OCI-LY7 (cell line): ENCODE measurements around the gene PRSS50. TPM values are rescaled to one million over a fixed set of nuclear protein-coding genes. Genes with fewer than 3 reads are reported as not detected.
"Not testable (repeated sequence)": the region's sequence is repeated elsewhere in the genome, so short reads cannot be mapped to it uniquely, and the experiment has no call there.

ENCODE experiments used
- BruUV-seq: library from RNA; stranded (reverse); fragments of 400-500 nt; replicated peaks from 2 replicates; lab custom pipeline; 2021; lab: Mats Ljungman, UMichigan
- CTCF ChIA-PET: fragments of 300-600 bp; sonication (Branson Sonifier 250); formaldehyde crosslinking; loops from one replicate; lab custom pipeline; 2022; ENCODE audit warnings: antibody characterized with exemption; ENCODE audit not compliant: unreplicated experiment; lab: Charles Lee
- POLR2A ChIA-PET: fragments of 300-600 bp; sonication (Branson Sonifier 250); formaldehyde crosslinking; loops from one replicate; lab custom pipeline; 2022; ENCODE audit warnings: antibody characterized with exemption; lab: Charles Lee
- DNase-seq: peaks from one replicate; pipeline ENCODE4 v3.0.0-alpha.2; 2015; ENCODE audit warnings: low spot score
- H2AFZ ChIP-seq: fragments of 200-600 bp; sonication (generic), shearing (Covaris generic); 2 replicates; pipeline ENCODE4 v1.6.1; 2014; ENCODE audit warnings: mild to moderate bottlenecking, antibody characterized with exemption, low read length, moderate library complexity
- H3K27ac ChIP-seq: fragments of 200-600 bp; sonication (generic); 2 replicates; pipeline ENCODE4 v1.5.1; 2014; ENCODE audit warnings: mixed run types, low read depth, mild to moderate bottlenecking, moderate library complexity, low read length, inconsistent platforms; ENCODE audit not compliant: poor library complexity, severe bottlenecking
- H3K36me3 ChIP-seq: fragments of 200-600 bp; sonication (generic); 2 replicates; pipeline ENCODE4 v1.6.1; 2014; ENCODE audit warnings: mild to moderate bottlenecking, antibody characterized with exemption, low read length, moderate library complexity, mixed read lengths; ENCODE audit not compliant: insufficient read depth
- H3K4me1 ChIP-seq: fragments of 200-600 bp; sonication (generic); 2 replicates; pipeline ENCODE4 v1.5.1; 2014; ENCODE audit warnings: mild to moderate bottlenecking, low read length; ENCODE audit not compliant: insufficient read depth, poor library complexity, severe bottlenecking
- H3K4me2 ChIP-seq: fragments of 200-600 bp; sonication (generic); 2 replicates; pipeline ENCODE4 v1.6.1; 2014; ENCODE audit warnings: mild to moderate bottlenecking, low read length
- H3K4me3 ChIP-seq: fragments of 200-600 bp; sonication (generic); 2 replicates; pipeline ENCODE4 v1.5.1; 2014; ENCODE audit warnings: mild to moderate bottlenecking, low read depth, low read length; ENCODE audit not compliant: poor library complexity, severe bottlenecking
- H3K79me2 ChIP-seq: fragments of 200-600 bp; sonication (generic); 2 replicates; pipeline ENCODE4 v1.6.1; 2016; ENCODE audit warnings: low read depth, mild to moderate bottlenecking, low read length, moderate library complexity, mixed read lengths; ENCODE audit not compliant: insufficient read depth
- H3K9me2 ChIP-seq: fragments of 200-600 bp; sonication (generic); 2 replicates; pipeline ENCODE4 v1.6.1; 2016; ENCODE audit warnings: mild to moderate bottlenecking, low read length, mixed read lengths; ENCODE audit not compliant: insufficient read depth
- H3K9me3 ChIP-seq: fragments of 200-600 bp; sonication (generic); 2 replicates; pipeline ENCODE4 v1.6.1; 2014; ENCODE audit warnings: mild to moderate bottlenecking, mixed run types, low read length, mixed read lengths
- H4K20me1 ChIP-seq: fragments of 200-600 bp; sonication (generic); 2 replicates; pipeline ENCODE4 v1.6.1; 2014; ENCODE audit warnings: mild to moderate bottlenecking, antibody characterized with exemption, low read length, moderate library complexity, mixed read lengths; ENCODE audit not compliant: insufficient read depth
- EZH2phosphoT487 ChIP-seq: fragments of 200-600 bp; sonication (generic); IDR thresholded peaks from 2 replicates; pipeline ENCODE4 v1.6.1; 2018; ENCODE audit warnings: low read depth, borderline replicate concordance, mild to moderate bottlenecking, mixed run types, antibody characterized with exemption, low read length, moderate library complexity, mixed read lengths
- intact Hi-C: fragments of 100-400 bp; cut with micrococcal nuclease; formaldehyde crosslinking; loops from one replicate; pipeline ENCODE4 v1.10.0; 2022; ENCODE audit not compliant: unreplicated experiment
- total RNA-seq, 2 experiments: library from RNA; depleted of rRNA in 1 of 2; stranded (reverse); fragments of >200 nt in 1 of 2; shearing (Covaris generic) in 1 of 2; gene quantifications; 2 replicates each; pipeline ENCODE4 v1.2.3, GENCODE V29; 2014 to 2022
- TF ChIP-seq, protein P1 (sequence below): fragments of 200-600 bp; sonication (generic); conservative IDR thresholded peaks from 2 replicates; pipeline ENCODE4 v1.5.1; 2014; ENCODE audit warnings: mild to moderate bottlenecking, antibody characterized with exemption, low read length, moderate library complexity, mixed read lengths

PRSS50 gene
- total RNA-seq, 2 experiments from 2014 or later, result not detected

DNA sequence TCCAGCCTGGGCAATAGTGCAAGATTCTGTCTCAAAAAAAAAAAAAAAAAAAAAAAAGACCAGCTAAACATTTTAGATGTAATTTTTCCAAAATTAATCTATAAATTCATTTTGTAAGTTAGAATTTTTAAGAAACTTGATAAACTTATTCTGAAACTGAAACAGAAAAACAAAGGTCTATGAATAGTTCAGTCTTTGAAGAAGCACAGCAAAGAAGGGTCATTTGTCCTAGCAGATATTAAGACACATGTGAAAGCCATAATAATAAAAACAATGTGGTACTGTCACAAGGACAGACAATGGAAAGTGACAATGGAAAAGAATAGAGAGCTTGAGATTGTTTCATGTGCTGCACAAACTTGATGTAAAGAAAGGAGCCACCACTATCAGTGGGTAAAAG is 29.0 kb upstream of the PRSS50 start:
- no peak for TF ChIP-seq EZH2phosphoT487
- TF ChIP-seq, protein P1, sequence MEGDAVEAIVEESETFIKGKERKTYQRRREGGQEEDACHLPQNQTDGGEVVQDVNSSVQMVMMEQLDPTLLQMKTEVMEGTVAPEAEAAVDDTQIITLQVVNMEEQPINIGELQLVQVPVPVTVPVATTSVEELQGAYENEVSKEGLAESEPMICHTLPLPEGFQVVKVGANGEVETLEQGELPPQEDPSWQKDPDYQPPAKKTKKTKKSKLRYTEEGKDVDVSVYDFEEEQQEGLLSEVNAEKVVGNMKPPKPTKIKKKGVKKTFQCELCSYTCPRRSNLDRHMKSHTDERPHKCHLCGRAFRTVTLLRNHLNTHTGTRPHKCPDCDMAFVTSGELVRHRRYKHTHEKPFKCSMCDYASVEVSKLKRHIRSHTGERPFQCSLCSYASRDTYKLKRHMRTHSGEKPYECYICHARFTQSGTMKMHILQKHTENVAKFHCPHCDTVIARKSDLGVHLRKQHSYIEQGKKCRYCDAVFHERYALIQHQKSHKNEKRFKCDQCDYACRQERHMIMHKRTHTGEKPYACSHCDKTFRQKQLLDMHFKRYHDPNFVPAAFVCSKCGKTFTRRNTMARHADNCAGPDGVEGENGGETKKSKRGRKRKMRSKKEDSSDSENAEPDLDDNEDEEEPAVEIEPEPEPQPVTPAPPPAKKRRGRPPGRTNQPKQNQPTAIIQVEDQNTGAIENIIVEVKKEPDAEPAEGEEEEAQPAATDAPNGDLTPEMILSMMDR, result no peak
- Histone ChIP-seq H3K4me3 (no peak overlapping the region), H3K36me3 (no peaks in the 10 kb centered on the region), H3K27ac (no peak overlapping the region), H3K4me1 (no peaks in the 10 kb centered on the region), H3K9me2 (no peaks in the 10 kb centered on the region), H4K20me1 (no peaks in the 10 kb centered on the region), H3K4me2 (no peak overlapping the region), H3K9me3 (no peaks in the 10 kb centered on the region), H2AFZ (no peak overlapping the region), H3K79me2 (no peaks in the 10 kb centered on the region)
- ChIA-PET CTCF (no interaction called here), POLR2A (no interaction called here)
- intact Hi-C loops, result no loop called here
- BruUV-seq, result no TSS peak
- DNase-seq, result no peak

DNA sequence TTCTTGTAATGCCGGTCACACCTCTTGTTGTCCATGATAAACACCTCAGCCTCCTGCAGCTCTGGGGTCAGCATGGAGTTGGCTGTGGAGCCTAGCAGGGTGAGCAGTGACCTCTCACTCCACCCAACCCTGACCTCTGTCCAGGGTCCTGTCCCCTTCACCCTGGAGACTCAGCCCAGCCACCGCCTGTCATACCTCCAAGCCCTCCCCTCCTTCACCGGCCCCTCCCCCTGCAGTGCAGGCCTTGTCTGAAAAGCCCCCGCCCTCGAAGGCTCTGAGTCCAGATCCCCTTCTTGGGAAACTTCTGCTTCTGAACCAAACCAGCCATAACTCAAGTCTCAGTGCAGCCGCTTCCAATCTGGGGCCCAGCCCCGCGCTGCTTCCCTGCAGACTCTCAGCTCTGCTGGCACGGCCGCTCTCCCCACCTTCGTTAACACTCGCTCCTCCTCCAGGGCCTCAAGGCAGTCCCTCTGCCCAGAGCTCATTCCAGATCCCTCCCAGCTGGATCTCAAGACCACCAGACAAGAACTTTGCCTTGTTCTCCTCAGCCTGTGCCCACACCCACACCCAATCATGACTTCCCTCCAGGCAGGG is 25.4 kb upstream of the PRSS50 start:
- intact Hi-C loops, result no loop called here
- H3K4me1 ChIP-seq, result no peaks in the 10 kb centered on the region
- H2AFZ ChIP-seq, result no peak overlapping the region
- no peak overlapping the region for H3K4me2 ChIP-seq
- no peak for DNase-seq
- no peaks in the 10 kb centered on the region for H3K9me3 ChIP-seq
- CTCF ChIA-PET, result no interaction called here
- POLR2A ChIA-PET, result no interaction called here
- BruUV-seq, result no TSS peak
- no peak for TF ChIP-seq EZH2phosphoT487
- TF ChIP-seq, protein P1, result no peak
- H3K36me3 ChIP-seq, result no peaks in the 10 kb centered on the region
- H3K4me3 ChIP-seq, result no peak overlapping the region
- H4K20me1 ChIP-seq, result no peaks in the 10 kb centered on the region
- H3K27ac ChIP-seq, result no peak overlapping the region
- H3K9me2 ChIP-seq, result no peaks in the 10 kb centered on the region
- H3K79me2 ChIP-seq, result no peaks in the 10 kb centered on the region

DNA sequence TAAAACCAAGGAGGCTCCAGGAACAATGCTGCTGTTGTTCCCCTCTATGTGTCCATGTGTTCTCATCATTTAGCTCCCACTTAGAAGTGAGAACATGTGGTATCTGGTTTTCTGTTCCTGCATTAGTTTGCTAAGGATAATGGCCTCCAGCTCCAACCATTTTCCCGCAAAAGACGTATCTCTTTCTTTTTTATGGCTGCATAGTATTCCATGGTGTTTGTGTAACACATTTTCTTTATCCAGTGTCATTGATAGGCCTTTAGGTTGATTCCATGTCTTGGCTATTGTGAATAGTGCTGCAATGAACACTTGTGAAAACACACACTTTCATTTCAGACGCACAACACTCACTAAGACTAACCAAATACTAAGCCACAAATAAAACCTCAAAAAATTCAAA is 21.9 kb upstream of the PRSS50 start:
- H3K27ac ChIP-seq, H3K4me3 ChIP-seq, POLR2A ChIA-PET, H3K36me3 ChIP-seq, H3K4me2 ChIP-seq, H3K9me3 ChIP-seq, H3K79me2 ChIP-seq, H3K4me1 ChIP-seq, intact Hi-C loops, DNase-seq, BruUV-seq, H2AFZ ChIP-seq, H4K20me1 ChIP-seq, H3K9me2 ChIP-seq, CTCF ChIA-PET: not testable (repeated sequence)
